Keratinocyte (primary cell): ENCODE data around the gene TAF4. TPM values are rescaled to one million over a fixed set of nuclear protein-coding genes. Genes with fewer than 3 reads are reported as not detected.
"Not testable (repeated sequence)": the region's sequence is repeated elsewhere in the genome, so short reads cannot be mapped to it uniquely, and the experiment has no call there.

Experiments used
- DNase-seq: peaks from one replicate; pipeline ENCODE4 v3.0.0-alpha.2; 2011; ENCODE audit warnings: low read depth, missing footprints, low spot score
- FAIRE-seq: peaks from 2 replicates; lab custom pipeline; 2011; peaks lifted over from hg19 to GRCh38; lab: Jason Lieb, UNC
- H2AFZ ChIP-seq: 2 replicates; pipeline ENCODE4 v1.6.0; 2012; ENCODE audit warnings: low read length, control low read depth, inconsistent platforms; ENCODE audit not compliant: control insufficient read depth
- H3K27ac ChIP-seq: 2 replicates; pipeline ENCODE4 v1.5.1; 2011; ENCODE audit warnings: low read length; ENCODE audit not compliant: control insufficient read depth, insufficient read depth
- H3K27me3 ChIP-seq: 3 replicates; pipeline ENCODE4 v1.6.0; 2011; ENCODE audit warnings: low read length; ENCODE audit not compliant: control insufficient read depth, insufficient read depth; ENCODE audit errors: extremely low read depth
- H3K36me3 ChIP-seq, 2 experiments: 2 replicates in 1 of 2; 3 replicates in 1 of 2; pipeline ENCODE4 v1.5.1; 2011; ENCODE audit warnings: low read length in 2 of 2, mild to moderate bottlenecking in 1 of 2; ENCODE audit not compliant: control insufficient read depth in 2 of 2, insufficient read depth in 2 of 2; ENCODE audit errors: extremely low read depth in 1 of 2
- H3K4me1 ChIP-seq: 3 replicates; pipeline ENCODE4 v1.5.1; 2011; ENCODE audit warnings: low read length; ENCODE audit not compliant: control insufficient read depth, insufficient read depth; ENCODE audit errors: extremely low read depth
- H3K4me2 ChIP-seq: 3 replicates; pipeline ENCODE4 v1.6.0; 2011; ENCODE audit warnings: low read depth, low read length; ENCODE audit not compliant: control insufficient read depth, insufficient read depth; ENCODE audit errors: extremely low read depth
- H3K4me3 ChIP-seq, 3 experiments: fragments of 200-600 bp in 1 of 3; sonication (generic) in 1 of 3; 2 replicates in 2 of 3; 3 replicates in 1 of 3; pipeline ENCODE4 v1.5.1; 2011 to 2016; ENCODE audit warnings: low read length in 3 of 3, mild to moderate bottlenecking in 3 of 3, control low read depth in 2 of 3, inconsistent platforms in 1 of 3, low read depth in 1 of 3, mixed read lengths in 1 of 3, mixed run types in 1 of 3, moderate library complexity in 1 of 3; ENCODE audit not compliant: control insufficient read depth in 2 of 3, insufficient read depth in 2 of 3; ENCODE audit errors: extremely low read depth in 1 of 3
- H3K79me2 ChIP-seq: 2 replicates; pipeline ENCODE4 v1.6.0; 2012; ENCODE audit warnings: low read length; ENCODE audit not compliant: control insufficient read depth, insufficient read depth
- H3K9ac ChIP-seq: 3 replicates; pipeline ENCODE4 v1.6.0; 2011; ENCODE audit warnings: low read length; ENCODE audit not compliant: control insufficient read depth, insufficient read depth; ENCODE audit errors: extremely low read depth
- H3K9me1 ChIP-seq: 3 replicates; pipeline ENCODE4 v1.6.0; 2011; ENCODE audit warnings: low read length; ENCODE audit not compliant: control insufficient read depth, insufficient read depth; ENCODE audit errors: extremely low read depth
- H3K9me3 ChIP-seq: 2 replicates; pipeline ENCODE4 v1.5.1; 2012; ENCODE audit warnings: low read depth, low read length; ENCODE audit not compliant: control insufficient read depth
- H4K20me1 ChIP-seq: 3 replicates; pipeline ENCODE4 v1.6.0; 2011; ENCODE audit warnings: low read length; ENCODE audit not compliant: control insufficient read depth, insufficient read depth; ENCODE audit errors: extremely low read depth
- EZH2 ChIP-seq: IDR thresholded peaks from one replicate; pipeline ENCODE4 v1.6.1; 2012; ENCODE audit warnings: inconsistent platforms, mild to moderate bottlenecking, low read length, moderate library complexity
- dilution Hi-C: fragments of 300-500 bp; cut with MboI; formaldehyde crosslinking; loops from one replicate; pipeline ENCODE4 v1.7.0; 2020; ENCODE audit warnings: low sequenced_read_pairs; ENCODE audit not compliant: extremely low pct_ligation_motif_present
- polyA plus RNA-seq, 5 experiments: library from polyadenylated mRNA; depleted of rRNA in 3 of 5; stranded (reverse) in 3 of 5; stranded (forward) in 1 of 5; unstranded in 1 of 5; fragments of >200 nt; gene quantifications; 1 replicate in 1 of 5; 2 replicates in 3 of 5; 3 replicates in 1 of 5; pipeline versions ENCODE4 v1.2.1 to v1.2.3, GENCODE V29; 2011 to 2012; ENCODE audit warnings: missing spikeins in 2 of 5, low read depth in 1 of 5, low replicate concordance in 1 of 5
- TF ChIP-seq, protein P1 (sequence below), 3 experiments: IDR thresholded peaks in 1 of 3; conservative IDR thresholded peaks in 1 of 3; optimal IDR thresholded peaks in 1 of 3; 2 replicates in 2 of 3; 3 replicates in 1 of 3; pipeline versions ENCODE3 to v1.5.1; 2011; ENCODE audit warnings: low read length in 3 of 3, mild to moderate bottlenecking in 3 of 3, moderate library complexity in 2 of 3, control low read depth in 1 of 3, inconsistent platforms in 1 of 3; ENCODE audit not compliant: insufficient read depth in 2 of 3; ENCODE audit errors: extremely low read depth in 1 of 3

The TAF4 gene
- polyA plus RNA-seq, 1 donor (not counting 4 experiments of a cell fraction or from before 2014, with no cell fraction given), result 3.3 TPM

DNA sequence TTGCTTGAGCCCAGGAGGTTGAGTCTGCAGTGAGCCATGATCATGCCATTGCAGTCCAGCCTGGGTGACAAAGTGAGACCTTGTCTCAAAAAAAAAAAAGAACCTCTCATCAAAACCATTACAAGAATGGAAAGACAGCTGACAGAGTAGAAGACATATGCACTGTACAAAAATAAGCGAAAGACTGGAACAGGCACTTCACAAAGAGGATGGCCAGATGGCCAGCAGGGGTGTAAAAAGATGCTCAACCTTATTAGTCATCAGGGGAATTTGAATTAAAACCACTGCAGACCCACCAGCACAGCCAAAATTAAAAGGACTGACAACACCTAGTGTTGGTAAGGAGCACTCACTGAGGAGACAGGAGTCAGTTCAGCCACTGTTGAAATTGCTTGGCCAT, 13.5 kb upstream of the TAF4 start:
- dilution Hi-C loops, result no loop called here

DNA sequence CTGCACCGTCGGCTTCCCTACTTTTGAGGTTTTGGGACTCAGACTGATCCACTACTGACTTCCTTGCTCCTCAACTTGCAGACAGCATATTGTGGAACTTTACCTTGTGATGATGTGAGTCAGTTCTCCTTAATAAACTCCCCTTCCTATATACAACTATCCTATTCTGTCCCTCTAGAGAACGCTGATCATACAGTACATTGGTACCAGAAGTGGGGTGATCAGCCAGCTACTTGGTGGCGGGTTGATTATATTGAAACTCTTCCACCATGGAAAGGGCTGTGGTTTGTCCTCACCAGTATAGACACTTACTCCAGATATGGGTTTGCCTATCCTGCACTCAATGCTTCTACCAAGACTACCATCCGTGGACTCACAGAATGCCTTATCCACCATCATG, 7.6 kb upstream of the TAF4 start:
- dilution Hi-C loops, result no loop called here
- TF ChIP-seq, protein P1, sequence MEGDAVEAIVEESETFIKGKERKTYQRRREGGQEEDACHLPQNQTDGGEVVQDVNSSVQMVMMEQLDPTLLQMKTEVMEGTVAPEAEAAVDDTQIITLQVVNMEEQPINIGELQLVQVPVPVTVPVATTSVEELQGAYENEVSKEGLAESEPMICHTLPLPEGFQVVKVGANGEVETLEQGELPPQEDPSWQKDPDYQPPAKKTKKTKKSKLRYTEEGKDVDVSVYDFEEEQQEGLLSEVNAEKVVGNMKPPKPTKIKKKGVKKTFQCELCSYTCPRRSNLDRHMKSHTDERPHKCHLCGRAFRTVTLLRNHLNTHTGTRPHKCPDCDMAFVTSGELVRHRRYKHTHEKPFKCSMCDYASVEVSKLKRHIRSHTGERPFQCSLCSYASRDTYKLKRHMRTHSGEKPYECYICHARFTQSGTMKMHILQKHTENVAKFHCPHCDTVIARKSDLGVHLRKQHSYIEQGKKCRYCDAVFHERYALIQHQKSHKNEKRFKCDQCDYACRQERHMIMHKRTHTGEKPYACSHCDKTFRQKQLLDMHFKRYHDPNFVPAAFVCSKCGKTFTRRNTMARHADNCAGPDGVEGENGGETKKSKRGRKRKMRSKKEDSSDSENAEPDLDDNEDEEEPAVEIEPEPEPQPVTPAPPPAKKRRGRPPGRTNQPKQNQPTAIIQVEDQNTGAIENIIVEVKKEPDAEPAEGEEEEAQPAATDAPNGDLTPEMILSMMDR (optimal IDR thresholded peaks at IDR 0.05 in 1 of 3, IDR thresholded peaks at IDR 0.05 in 1 of 3, conservative IDR thresholded peaks at IDR 0.05 in 1 of 3; ENCODE audit: extremely low read depth in 1 of 3, insufficient read depth in 2 of 3, low read length in 3 of 3), result no peak
- TF ChIP-seq EZH2, result no peak
- H3K9me1 ChIP-seq, result no peaks in the 10 kb centered on the region
- H3K4me2 ChIP-seq, result no peak overlapping the region
- H3K9me3 ChIP-seq, result no peaks in the 10 kb centered on the region
- DNase-seq (no peak), FAIRE-seq (no peak)
- no peak overlapping the region for H3K4me3 ChIP-seq
- no peak overlapping the region for H2AFZ ChIP-seq
- H3K36me3 ChIP-seq, result no peaks in the 10 kb centered on the region
- H3K79me2 ChIP-seq, result no peaks in the 10 kb centered on the region
- no peak overlapping the region for H3K27ac ChIP-seq
- no peaks in the 10 kb centered on the region for H3K4me1 ChIP-seq
- H3K9ac ChIP-seq, result no peak overlapping the region
- H4K20me1 ChIP-seq, result no peaks in the 10 kb centered on the region
- no peaks in the 10 kb centered on the region for H3K27me3 ChIP-seq

More for the DNA sequence above, 13.5 kb upstream of the TAF4 start:
- H3K9ac ChIP-seq, result no peak overlapping the region
- H3K4me1 ChIP-seq, result no peaks in the 10 kb centered on the region
- no peak for TF ChIP-seq EZH2
- no peak for DNase-seq
- H3K79me2 ChIP-seq, result no peaks in the 10 kb centered on the region
- no peak overlapping the region for H2AFZ ChIP-seq
- H3K4me2 ChIP-seq, result no peak overlapping the region
- no peaks in the 10 kb centered on the region for H3K36me3 ChIP-seq
- H3K4me3 ChIP-seq, result no peak overlapping the region
- no peak for FAIRE-seq
- H3K9me3 ChIP-seq, result no peaks in the 10 kb centered on the region
- peaks cover 3% of the 10 kb centered on the region for H3K27me3 ChIP-seq
- no peaks in the 10 kb centered on the region for H3K9me1 ChIP-seq
- no peaks in the 10 kb centered on the region for H4K20me1 ChIP-seq
- no peak overlapping the region for H3K27ac ChIP-seq

DNA sequence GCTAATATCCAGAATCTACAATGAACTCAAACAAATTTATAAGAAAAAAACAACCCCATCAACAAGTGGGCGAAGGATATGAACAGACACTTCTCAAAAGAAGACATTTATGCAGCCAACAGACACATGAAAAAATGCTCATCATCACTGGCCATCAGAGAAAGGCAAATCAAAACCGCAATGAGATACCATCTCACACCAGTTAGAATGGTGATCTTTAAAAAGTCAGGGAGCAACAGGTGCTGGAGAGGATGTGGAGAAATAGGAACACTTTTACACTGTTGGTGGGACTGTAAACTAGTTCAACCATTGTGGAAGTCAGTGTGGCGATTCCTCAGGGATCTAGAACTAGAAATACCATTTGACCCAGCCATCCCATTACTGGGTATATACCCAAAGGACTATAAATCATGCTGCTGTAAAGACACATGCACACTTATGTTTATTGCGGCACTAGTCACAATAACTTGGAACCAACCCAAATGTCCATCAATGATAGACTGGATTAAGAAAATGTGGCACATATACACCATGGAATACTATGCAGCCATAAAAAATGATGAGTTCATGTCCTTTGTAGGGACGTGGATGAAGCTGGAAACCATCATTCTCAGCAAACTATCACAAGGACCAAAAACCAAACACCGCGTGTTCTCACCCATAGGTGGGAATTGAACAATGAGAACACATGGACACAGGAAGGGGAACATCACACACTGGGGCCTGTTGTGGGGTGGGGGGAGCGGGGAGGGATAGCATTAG, 6.2 kb upstream of the TAF4 start:
- H3K9me3 ChIP-seq, H3K36me3 ChIP-seq, H3K4me2 ChIP-seq, FAIRE-seq, DNase-seq, H3K79me2 ChIP-seq, H2AFZ ChIP-seq, H3K27me3 ChIP-seq, H3K4me1 ChIP-seq, H3K9ac ChIP-seq, H3K9me1 ChIP-seq, H3K27ac ChIP-seq, H3K4me3 ChIP-seq, dilution Hi-C loops, H4K20me1 ChIP-seq: not testable (repeated sequence)
